GM10847 (cell line): ENCODE data around the gene UBAP1.

Source experiments
- POLR2A ChIP-seq: IDR thresholded peaks from 2 replicates; pipeline ENCODE4 v1.6.1; 2011; ENCODE audit not compliant: insufficient read length; ENCODE audit errors: extremely low read depth

The UBAP1 gene

GRCh38 chr9:34272101-34272541 is 93.3 kb downstream of the UBAP1 start:
- no peak for TF ChIP-seq POLR2A

DNA sequence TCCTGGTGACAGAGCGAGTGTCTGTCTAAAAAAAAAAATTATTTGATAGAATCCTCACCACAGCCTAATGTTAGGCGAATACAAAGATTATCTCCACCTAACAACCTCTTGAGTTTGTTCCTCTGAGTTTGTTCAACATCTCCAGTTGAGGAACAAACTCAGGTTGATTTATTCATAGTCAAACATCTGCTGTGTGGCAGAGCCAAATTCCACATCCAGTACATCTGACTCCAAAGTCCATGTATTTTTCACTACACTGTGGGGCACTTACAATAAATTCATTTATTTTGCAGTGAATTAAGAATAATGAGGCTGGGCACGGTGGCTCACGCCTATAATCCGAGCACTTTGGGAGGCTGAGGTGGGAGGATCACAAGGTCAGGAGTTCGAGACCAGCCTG is 97.0 kb downstream of the UBAP1 start:
- TF ChIP-seq POLR2A, result no peak

DNA sequence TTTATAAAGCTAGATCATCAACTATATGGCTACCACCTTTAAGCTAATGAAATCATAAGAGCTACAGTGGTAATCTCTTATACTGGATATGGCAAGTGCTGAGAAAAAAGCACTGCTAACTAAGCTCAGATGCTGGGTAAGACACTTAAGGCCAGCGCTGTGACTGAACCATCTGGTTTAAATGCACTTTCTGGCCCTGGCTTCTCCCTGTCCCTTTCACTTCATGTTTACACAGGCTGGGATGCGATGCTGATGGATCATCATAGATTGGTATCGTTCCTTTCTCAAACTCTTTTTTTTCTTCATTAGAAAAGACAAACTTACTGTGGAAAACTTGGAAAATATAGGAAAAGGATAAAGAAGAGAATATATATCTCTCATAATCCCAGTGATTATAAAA is 97.9 kb downstream of the UBAP1 start:
- no peak for TF ChIP-seq POLR2A

DNA sequence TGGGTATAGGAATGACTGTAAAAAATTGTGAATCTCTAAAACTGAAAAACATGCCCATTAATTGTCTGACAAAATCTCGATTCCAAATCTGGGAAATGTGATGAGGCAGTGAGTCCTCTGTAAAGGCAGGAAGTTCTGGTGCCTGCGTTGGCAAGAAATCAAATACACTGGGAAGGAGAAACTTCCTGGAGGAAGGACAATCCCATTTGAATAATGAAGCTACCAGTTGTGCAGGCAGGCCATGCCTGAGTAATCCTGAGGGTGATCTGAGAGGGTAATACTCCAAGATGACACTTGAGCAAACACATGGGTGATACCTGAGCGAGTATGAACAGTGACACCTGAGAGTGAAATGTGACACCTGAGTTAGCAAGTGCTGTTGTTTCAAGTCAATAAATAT is 100.6 kb downstream of the UBAP1 start:
- no peak for TF ChIP-seq POLR2A

- no peak for TF ChIP-seq POLR2A
Measured at GRCh38 chr9:34282096-34282495, 103.3 kb downstream of the UBAP1 start.

DNA sequence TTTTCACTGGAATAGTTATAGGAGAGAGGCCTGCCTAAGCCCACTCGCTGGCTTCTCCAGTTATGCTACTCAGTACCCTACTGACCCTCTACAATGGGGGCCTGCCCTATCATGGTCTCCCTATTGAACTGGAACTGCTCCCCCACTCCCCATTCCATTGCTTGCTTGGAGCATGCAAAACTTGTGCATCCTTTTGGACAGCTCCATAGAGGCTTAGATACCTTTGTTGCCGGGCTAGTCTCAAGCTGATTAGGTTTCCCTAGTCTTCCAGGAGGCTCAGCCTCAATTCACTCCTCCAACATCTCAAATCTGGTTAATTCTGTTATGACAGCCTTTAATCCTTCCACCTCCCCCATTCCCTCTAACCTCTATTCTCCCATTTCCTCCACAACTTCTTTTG is 110.3 kb downstream of the UBAP1 start:
- no peak for TF ChIP-seq POLR2A

DNA sequence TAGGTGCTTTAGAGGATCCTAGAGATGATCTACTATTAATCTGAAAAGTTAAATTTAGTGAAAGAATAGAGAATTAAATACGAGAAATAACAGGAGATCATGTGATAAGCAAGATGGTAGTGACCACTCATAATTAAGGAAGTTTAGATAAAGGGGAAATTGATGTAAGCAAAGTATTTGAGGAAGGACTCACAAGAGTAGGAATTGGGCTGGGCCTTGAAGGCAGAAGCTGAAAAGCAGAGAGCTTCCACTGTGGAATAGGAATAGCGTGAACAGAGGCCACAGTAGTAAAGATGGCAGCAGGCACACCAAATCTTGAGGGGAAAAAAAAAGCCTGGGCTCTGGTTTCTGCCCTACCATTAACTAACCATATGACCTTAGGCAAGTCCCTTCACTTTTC is 112.2 kb downstream of the UBAP1 start:
- no peak for TF ChIP-seq POLR2A

DNA sequence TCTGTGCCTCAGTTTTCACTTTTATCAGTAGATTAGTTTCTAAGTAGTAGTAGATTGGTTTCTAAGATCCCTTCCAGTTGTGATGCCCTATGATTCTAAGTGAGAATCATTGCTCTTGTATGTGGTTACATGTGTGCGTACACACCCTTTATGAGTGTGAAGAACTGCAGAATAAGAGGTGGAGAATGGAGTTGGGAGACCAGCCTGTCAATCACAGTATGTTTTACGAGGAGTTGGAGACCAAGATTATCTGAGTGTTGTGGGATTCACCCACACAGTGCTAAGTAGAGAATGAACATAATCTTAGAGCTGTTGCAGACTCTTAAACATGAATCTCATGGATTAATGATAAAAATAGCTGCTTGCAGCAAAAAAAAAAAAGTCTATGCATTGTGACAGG is 112.6 kb downstream of the UBAP1 start:
- no peak for TF ChIP-seq POLR2A

GRCh38 chr9:34292552-34292951 is 113.7 kb downstream of the UBAP1 start:
- no peak for TF ChIP-seq POLR2A
